Breast epithelium (tissue), 3 donors: ENCODE data around the gene HTRA3.

Experiments used
- CTCF ChIP-seq, 3 donors: fragments of 450-650 bp; IDR thresholded peaks; one replicate each; pipeline ENCODE4 v1.5.1; 2016 to 2017; ENCODE audit warnings: antibody characterized with exemption in 3 of 3, mild to moderate bottlenecking in 3 of 3, moderate library complexity in 3 of 3
- POLR2A ChIP-seq: fragments of 450-650 bp; IDR thresholded peaks from one replicate; pipeline ENCODE4 v1.6.1; 2016; ENCODE audit warnings: antibody characterized with exemption, mild to moderate bottlenecking, moderate library complexity

DNA sequence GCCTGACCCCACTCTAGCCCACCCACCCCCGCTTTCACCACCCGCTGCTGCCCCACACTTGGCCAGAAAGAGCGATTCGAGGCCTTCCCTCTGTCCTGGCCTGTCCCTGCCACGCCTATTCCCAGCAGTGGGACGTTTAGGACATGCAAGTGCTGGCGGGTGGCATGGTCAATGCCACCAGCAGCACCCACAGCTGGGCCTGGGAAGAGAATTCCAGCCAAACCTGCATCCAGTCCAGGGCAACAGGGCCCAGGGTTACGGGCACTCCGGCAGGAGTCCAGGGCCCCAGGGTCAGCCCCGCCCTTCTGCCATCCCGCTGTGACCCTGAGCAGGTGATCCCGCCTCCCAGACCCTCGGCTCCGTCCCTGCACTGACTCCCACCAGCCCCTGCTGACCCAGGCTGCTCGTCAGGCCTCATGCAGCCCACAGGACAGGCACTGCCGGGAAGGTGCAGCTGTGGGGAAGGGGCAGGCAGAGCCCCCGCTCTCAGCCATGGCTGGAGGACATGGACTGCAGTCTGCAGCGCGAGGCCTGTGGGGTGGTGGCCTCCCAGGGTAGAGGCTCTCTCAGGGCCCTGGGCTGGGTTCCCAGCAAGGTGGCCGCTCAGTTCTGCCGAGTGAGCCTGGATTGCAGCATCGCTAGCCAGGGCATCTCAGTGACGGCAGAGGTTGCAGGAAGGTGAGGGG, 6.8 kb upstream of the HTRA3 start:
- TF ChIP-seq CTCF (IDR thresholded peaks at IDR 0.05) (no peak), POLR2A (no peak)
